Measurements from ENCODE around the gene MYH10.
A peak's percentile ranks its signal among the peaks of the same experiment; 100 is the strongest.

The MYH10 gene

DNA sequence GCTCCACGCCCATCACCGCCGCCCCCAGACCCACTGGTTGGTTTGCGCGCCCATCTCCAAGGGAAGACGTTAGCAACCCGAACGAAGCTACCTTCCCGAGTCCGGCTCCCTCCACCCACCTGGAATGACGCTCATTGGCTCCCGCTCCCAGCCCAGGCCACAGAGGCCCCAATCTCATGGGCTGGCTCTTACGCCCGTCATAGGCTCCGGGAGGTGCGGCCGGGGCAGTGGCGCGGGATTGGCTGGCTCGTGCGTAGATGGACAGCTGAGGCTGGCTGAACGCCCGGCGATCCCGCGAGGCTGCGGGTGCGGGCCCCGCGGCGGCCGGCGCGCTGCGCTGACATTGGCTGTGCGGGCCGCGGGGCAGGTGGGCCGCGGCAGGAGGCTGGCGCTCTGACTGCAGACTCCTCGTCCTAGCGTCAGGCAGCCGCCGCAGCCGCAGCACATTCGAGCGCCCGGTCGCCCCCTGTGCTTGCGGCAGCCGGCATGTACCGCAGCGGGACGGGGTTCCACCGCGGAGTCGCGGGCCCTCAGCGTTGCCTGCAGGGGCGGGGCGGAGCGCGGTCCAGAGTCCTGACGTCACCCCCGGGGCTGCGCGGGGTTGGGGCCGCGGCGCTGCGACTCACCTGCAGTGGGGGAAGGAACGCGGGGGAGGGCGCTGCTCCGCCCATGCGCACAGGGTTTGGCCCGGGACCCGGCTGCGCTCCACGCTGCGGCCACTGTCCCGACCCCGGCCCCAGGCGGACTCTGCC, 453 bp upstream of the MYH10 start (continued):
- no peak for TF ChIP-seq ZNF146 (tag by site-specific recombination; IDR thresholded peaks at IDR 0.05)
- no peak for TF ChIP-seq PRDM1 (tag by site-specific recombination; IDR thresholded peaks at IDR 0.05)
- no peak for TF ChIP-seq ZNF19 (tag by site-specific recombination; IDR thresholded peaks at IDR 0.05; ENCODE audit: low read depth)
- TF ChIP-seq SP3 (tag by site-specific recombination; IDR thresholded peaks at IDR 0.05) = peak; percentile 92
- TF ChIP-seq ZNF292 (tag by site-specific recombination; IDR thresholded peaks at IDR 0.05; ENCODE audit: borderline replicate concordance, low read depth) = no peak
- peak; percentile 68; the same call in 1 of the 2 replicates for TF ChIP-seq ZNF785 (tag by site-specific recombination; IDR thresholded peaks at IDR 0.05)
- TF ChIP-seq GLI2 (tag by site-specific recombination; IDR thresholded peaks at IDR 0.05; ENCODE audit: borderline replicate concordance, low read depth) = no peak
- no peak for TF ChIP-seq ZNF830 (tag by site-specific recombination; IDR thresholded peaks at IDR 0.05; ENCODE audit: low read depth)
- TF ChIP-seq INSM2 (tag by site-specific recombination; IDR thresholded peaks at IDR 0.05) = peak; percentile 76
- no peak for TF ChIP-seq ZNF341 (tag by site-specific recombination; IDR thresholded peaks at IDR 0.05; ENCODE audit: low read depth)
- peak; percentile 21; the same call in 1 of the 2 replicates for TF ChIP-seq ZNF350 (tag by site-specific recombination; IDR thresholded peaks at IDR 0.05)
- peak; percentile 88 for TF ChIP-seq ZFHX2 (tag by site-specific recombination; conservative IDR thresholded peaks at IDR 0.05)
- no peak for TF ChIP-seq ZBTB11 (tag by site-specific recombination; conservative IDR thresholded peaks at IDR 0.05; ENCODE audit: low read depth)
- TF ChIP-seq, protein P1, sequence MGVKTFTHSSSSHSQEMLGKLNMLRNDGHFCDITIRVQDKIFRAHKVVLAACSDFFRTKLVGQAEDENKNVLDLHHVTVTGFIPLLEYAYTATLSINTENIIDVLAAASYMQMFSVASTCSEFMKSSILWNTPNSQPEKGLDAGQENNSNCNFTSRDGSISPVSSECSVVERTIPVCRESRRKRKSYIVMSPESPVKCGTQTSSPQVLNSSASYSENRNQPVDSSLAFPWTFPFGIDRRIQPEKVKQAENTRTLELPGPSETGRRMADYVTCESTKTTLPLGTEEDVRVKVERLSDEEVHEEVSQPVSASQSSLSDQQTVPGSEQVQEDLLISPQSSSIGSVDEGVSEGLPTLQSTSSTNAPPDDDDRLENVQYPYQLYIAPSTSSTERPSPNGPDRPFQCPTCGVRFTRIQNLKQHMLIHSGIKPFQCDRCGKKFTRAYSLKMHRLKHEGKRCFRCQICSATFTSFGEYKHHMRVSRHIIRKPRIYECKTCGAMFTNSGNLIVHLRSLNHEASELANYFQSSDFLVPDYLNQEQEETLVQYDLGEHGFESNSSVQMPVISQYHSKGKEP (tag by site-specific recombination; IDR thresholded peaks at IDR 0.05) = peak; percentile 78
- TF ChIP-seq ZNF560 (tag by site-specific recombination; IDR thresholded peaks at IDR 0.05; ENCODE audit: borderline replicate concordance) = no peak
- TF ChIP-seq ZBTB8A (tag by site-specific recombination; IDR thresholded peaks at IDR 0.05) = no peak; the same call in 1 of the 2 replicates
- peak; percentile 92 for TF ChIP-seq ZEB2 (tag by site-specific recombination; IDR thresholded peaks at IDR 0.05)
- TF ChIP-seq ZNF571 (tag by site-specific recombination; IDR thresholded peaks at IDR 0.05) = no peak
- TF ChIP-seq ZNF10 (tag by site-specific recombination; IDR thresholded peaks at IDR 0.05) = 0 out of 2 replicates have a peak, but pooled peaks have one; percentile 60
- TF ChIP-seq ZNF211 (tag by site-specific recombination; IDR thresholded peaks at IDR 0.05; ENCODE audit: low read depth) = no peak
- no peak for TF ChIP-seq TCF7L2 (IDR thresholded peaks at IDR 0.05; ENCODE audit: borderline replicate concordance, low read depth, low read length)
- no peak for TF ChIP-seq ZNF585B (tag by site-specific recombination; IDR thresholded peaks at IDR 0.05)
- TF ChIP-seq GLIS2 (tag by site-specific recombination; IDR thresholded peaks at IDR 0.05) = peak; percentile 97
- no peak for TF ChIP-seq ZNF670 (tag by site-specific recombination; IDR thresholded peaks at IDR 0.05; ENCODE audit: low read depth)
- TF ChIP-seq ZBTB7A (tag by site-specific recombination; IDR thresholded peaks at IDR 0.05; ENCODE audit: low read depth) = peak; percentile 84; the same call in 1 of the 2 replicates
- TF ChIP-seq, protein P2, sequence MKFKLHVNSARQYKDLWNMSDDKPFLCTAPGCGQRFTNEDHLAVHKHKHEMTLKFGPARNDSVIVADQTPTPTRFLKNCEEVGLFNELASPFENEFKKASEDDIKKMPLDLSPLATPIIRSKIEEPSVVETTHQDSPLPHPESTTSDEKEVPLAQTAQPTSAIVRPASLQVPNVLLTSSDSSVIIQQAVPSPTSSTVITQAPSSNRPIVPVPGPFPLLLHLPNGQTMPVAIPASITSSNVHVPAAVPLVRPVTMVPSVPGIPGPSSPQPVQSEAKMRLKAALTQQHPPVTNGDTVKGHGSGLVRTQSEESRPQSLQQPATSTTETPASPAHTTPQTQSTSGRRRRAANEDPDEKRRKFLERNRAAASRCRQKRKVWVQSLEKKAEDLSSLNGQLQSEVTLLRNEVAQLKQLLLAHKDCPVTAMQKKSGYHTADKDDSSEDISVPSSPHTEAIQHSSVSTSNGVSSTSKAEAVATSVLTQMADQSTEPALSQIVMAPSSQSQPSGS (tag by site-specific recombination; IDR thresholded peaks at IDR 0.05; ENCODE audit: low read depth) = peak; percentile 94
- TF ChIP-seq BCL11A (tag by site-specific recombination; IDR thresholded peaks at IDR 0.05; ENCODE audit: low read depth) = peak; percentile 44; the same call in 1 of the 2 replicates
- TF ChIP-seq, protein P3, sequence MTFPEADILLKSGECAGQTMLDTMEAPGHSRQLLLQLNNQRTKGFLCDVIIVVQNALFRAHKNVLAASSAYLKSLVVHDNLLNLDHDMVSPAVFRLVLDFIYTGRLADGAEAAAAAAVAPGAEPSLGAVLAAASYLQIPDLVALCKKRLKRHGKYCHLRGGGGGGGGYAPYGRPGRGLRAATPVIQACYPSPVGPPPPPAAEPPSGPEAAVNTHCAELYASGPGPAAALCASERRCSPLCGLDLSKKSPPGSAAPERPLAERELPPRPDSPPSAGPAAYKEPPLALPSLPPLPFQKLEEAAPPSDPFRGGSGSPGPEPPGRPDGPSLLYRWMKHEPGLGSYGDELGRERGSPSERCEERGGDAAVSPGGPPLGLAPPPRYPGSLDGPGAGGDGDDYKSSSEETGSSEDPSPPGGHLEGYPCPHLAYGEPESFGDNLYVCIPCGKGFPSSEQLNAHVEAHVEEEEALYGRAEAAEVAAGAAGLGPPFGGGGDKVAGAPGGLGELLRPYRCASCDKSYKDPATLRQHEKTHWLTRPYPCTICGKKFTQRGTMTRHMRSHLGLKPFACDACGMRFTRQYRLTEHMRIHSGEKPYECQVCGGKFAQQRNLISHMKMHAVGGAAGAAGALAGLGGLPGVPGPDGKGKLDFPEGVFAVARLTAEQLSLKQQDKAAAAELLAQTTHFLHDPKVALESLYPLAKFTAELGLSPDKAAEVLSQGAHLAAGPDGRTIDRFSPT (tag by site-specific recombination; IDR thresholded peaks at IDR 0.05) = no peak
- no peak for TF ChIP-seq ZNF155 (tag by site-specific recombination; IDR thresholded peaks at IDR 0.05)
- TF ChIP-seq ZNF701 (tag by site-specific recombination; IDR thresholded peaks at IDR 0.05) = no peak
